ENCODE results near the gene GRID1.
"Not testable (repeated sequence)": the region's sequence is repeated elsewhere in the genome, so short reads cannot be mapped to it uniquely, and the experiment has no call there.

The GRID1 gene

DNA sequence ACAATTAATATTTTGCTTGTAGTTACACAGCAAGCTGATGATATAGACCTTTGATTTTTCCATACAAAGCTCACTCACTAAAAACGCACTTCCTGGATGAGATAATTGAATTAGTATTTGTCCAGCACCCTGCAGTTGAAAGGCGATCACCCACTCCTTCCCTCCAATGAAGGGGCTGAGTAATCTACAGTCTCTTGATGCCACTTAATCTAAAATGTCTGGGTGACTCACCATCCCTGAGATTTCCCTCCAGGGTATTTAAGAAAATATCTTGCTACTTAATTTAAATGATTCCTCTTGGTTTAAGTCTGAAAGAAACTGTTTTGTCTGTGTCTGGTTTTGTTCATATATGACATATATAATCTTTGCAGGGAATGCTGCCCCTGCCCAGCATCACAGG, 515.3 kb downstream of the GRID1 start:
- DNase-seq: no peak

DNA sequence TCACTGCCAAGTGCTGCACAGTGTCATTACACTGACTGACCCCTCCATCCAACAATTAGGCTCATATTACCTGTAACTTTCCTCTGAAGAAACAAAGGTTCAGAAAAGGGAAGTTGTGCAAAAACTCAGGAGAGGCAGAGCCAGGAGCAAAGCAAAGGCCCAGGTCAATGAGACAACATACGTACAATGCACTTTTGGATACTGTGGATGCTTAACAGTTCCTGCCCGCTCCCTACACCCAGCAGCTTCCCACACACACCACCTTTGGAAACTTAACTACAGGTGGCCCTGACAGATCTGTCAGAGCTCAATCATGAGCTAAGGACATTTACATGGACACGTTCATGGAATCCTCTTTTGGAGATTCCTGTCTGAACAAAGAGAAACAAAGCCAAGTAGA, 515.9 kb downstream of the GRID1 start:
- no peak for DNase-seq

DNA sequence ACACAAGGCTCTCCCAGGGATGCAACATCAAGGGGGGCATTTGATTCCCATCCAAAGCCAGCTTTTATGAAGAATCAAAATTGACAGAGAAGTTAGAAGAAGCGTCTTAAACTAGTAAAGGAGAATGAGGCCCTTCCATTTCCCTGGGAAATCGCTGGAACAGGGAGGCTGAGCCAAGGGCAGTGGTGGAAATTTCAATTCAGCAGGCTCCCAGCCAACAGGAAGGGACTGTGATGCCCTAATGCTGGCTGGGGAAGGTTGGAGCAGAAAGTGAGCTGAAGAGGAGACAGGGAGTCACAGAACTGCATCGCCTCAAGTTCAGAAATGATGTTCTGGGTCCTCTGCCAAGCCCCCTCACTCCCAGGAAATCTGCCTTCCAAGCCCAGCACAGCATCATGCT, 517.3 kb downstream of the GRID1 start:
- no peak for DNase-seq

DNA sequence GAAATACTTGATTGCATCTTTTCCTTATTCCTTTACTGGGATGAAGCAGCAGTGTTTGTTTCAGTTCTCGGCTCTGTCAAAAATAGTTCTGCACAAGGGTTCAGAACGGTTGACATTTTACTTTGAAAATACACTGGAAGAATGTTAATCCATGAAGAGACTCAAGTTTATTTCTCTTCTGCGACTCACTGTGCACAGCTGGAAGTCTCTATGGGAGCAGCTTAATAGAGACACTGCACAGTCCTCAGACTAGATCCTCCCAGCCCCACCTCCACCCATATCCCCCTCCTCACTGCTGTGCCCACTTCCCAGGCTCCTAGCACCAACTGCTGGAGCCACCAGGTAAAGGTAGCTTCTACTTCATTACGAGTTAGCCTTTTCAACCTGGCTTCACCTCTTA, 517.8 kb downstream of the GRID1 start:
- no peak for DNase-seq

DNA sequence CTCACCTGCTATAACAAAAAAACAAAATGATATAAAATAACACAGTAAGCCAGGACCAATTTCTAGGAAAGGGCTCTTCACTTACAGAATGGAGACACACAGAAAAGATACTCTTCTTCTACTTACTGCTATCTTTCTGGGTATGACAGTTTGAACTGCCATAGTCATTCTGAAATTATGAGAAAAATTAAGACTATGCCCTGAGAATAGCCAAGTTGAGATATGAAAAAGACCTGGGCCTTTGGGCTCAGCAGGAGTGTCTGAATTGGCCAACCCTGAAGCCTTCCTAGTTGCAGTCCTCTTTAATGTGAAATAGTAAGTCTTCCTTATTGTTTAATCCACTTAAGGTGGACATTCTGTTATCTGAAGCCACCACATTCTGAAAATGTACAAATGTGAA, 519.5 kb downstream of the GRID1 start:
- DNase-seq: no peak

DNA sequence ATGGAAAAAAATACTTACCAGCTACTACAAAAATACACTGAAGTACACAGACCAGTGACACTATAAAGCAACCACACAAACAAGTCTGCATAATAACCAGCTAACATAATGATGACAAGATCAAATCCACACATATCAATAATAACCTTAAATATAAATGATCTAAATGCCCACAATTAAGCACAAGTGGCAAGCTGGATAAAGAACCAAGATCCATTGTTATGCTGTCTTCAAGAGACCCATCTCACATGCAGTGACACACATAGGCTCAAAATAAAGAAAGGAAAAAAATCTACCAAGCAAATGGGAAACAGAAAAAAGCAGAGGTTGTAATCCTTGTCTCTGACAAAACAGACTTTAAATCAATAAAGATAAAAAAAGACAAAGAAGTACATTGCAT, 527.9 kb downstream of the GRID1 start:
- DNase-seq: not testable (repeated sequence)

DNA sequence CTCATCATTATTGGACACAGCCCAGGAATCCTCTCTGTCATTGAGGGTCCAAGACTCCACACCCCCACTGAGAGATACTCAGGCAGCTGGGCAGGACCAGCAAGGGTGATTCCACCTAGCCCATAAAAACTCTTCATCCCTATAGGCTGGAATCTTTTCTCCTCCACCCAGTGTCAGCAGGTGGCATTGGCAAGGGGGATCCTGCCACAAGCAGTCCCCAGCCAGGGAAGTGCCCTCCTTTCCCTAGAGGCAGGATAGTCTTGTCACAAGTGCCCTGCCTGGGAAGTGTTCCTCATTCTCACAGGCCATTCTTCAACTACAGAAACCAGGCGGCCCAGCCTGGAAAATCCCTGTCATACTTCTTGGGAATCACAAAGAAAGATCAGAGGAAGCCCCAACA, 533.6 kb downstream of the GRID1 start:
- no peak for DNase-seq

DNA sequence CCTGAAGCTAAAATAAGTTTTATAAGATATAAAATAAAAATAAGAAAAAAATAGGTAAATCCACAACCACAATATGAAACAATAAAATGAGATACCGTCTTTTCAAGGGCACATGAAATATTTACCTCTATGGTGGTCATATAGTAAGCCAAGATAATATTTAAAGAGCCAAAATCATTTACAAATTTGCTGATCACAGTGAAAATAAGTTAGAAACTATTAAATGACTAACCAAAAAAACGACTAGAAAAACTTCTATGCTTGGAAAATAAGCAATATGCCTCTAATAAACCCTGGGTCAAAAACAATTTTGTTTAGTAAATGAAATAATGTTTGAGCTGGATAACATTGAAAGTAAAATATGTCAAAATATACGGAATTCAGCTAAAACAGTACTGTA, 535.2 kb downstream of the GRID1 start:
- no peak for DNase-seq

DNA sequence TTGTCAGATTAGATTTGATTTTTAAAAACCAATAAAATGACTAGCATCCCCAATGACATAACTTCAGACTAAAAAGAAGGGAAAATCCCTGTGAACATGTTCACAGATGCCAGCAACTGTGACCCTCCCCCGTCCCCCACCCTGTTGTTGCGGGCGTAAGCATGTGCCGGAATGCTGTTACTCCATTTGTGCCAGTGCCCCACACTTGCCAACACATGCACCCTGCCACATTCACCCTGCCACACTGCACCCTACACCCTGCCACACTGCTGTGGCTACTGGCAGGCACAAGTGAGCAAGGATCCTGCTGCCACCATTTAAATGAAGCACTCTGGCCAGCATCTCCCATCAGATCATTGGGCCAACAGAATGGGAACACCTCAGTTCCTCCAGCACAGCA, 540.2 kb downstream of the GRID1 start:
- no peak for DNase-seq

DNA sequence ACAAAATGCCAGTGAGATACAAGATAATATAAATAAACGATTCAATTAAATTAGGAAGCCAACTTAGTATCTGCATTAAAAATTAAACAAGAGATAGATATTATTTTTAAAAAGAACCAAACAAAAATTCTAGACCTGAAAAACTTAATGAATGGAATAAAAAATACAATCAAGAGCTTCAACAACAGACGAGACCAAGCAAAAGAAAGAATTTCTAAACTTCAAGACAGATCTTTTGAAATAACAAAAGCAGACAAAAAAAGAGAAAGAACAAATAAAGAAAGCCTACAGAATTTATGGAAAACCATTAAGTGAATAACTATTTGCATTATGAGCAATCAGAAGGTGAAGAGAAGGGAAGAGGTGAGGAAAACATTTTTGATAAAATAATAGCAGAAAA, 555.2 kb downstream of the GRID1 start:
- DNase-seq: no peak

DNA sequence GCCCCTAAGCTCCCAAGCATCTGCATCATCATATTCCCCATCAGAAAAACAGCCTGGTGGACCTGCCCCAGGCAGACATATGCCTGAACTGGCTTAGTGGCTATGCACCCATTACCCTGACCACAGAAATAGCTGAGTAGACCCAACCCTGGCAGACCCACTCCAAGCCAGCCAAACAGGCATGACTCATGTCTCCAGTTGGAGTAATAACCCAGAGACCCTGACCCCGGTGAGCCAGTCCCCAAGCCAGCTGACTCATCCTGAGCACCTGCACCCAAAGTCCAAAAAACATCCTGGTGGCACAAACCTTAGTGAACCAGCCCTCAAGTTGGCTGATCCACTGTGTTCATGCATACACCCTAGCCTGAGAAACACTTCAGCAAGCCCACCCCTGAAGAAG, 555.9 kb downstream of the GRID1 start:
- DNase-seq: no peak

DNA sequence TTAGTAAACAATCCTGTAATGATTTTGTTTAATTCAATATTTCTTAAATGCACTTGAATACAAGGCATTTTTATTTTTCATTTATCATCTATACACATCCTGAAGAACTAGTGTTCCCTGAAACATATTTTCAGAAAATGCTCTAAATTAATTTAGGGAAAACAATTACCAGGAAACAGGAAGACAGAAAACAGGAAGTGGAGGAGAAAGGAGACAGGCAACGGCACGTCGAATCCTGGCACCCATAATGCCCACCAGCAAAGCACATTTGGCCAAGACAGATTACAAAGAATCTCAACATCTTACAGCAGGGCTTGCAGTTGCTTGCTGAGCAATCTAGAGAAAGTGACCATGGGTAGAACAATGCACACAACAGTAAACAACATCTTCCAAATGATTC, 571.1 kb downstream of the GRID1 start:
- no peak for DNase-seq

DNA sequence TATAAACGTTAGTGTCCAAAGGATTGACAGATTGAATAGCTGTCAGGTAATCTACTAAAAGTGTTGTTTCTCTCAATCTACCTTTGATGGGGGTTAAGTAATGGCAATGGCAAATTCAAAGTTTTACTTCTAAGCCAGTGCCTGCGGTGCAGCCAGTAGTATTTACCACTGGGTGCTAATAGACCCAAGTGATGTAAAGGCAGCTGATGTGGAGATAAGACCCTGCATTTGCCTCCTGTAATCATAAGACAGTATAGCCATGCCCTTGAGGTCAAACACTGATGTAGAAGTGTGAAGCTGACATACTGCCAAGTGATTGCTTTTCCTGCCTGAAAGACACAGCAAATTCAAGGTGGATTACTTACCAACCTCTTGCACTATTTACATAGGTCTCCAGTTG, 572.0 kb downstream of the GRID1 start:
- no peak for DNase-seq

DNA sequence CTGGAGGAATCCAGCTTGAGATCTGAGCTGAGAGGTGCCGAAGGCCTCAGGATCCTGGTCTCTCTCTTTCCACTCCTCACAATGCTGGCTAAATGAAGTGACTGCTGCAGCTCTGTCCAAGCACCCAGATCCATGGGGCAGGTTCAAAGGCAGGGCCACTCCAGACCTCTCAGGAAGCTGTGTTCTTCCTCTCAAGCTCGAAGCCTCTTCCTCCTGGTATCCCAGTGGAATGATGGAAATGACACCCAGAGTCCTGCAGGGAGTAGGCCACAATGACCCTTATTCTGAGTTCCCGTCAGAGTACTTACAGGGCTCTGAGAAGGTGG, 574.1 kb downstream of the GRID1 start:
- DNase-seq: no peak

DNA sequence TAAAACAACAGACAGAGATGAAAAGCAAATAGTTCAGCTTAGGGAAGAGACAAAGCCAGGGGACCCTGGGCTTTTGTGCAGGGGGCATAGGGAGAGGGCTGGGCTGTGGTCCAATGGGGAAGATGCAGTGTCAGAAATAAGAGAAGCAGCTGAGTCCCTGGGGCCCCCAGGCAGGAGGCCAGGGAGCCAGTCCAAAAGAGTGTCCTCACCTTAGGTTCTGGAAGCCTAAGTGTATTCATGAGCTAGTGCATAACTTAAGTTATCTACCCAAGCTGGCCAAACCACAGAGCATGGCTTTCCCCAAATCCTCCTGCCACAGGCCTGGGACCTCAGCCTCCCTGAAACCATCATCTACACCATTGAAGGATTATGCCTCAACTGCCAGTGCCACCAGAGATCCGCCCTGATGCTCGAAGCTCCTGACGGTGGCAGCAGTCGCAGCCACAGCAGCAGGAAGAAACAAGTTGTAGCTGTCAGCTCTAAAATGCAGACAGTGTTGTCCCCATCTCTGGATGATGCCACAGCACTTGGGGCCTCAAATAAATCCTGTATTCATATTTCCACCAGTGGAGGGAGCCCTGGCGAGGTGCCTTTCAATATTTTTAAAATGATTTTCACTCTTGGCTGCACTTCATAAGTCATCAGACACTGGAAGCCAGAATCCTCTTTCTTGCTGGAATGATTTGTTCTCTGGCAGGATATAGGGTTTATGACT, 574.6 kb downstream of the GRID1 start:
- DNase-seq: no peak

DNA sequence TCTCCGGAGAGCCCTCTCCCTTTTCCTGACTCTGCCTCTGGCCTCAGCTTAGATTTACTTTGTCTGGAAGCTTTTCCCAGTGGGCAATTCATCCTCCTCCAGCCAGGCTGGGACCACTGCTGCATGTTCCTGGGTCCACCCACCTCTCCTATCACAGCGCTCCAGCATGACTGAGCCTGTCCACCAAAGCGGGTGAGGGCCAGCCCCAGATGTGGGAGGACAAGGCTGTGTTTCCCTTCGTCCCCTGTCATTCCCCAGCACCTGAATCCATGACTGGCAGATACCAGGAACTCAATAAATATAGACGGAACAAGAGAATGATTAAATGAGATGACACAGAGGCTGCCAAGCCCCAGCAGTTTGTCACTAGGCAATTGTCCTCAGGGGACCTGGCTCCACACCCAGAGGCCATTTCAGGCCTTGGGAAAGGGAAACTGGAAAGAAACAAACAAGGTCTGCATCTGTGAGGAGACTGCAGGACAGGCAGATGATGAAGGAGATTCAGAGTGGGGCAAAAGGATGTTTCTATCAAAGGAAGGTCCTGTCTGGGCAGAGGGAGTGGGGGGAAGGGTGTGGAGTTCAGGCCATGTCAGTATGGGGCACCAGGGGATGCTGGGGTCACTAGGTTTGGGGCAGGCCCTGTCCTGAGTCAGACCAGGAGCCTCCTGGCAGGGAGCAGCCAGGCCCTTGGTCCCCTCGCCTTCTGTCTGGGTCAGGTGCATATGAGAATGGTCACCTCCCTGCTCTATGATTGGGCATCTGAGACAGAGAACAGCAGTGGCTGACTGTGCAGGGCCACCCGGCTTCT, 576.4 kb downstream of the GRID1 start:
- DNase-seq: no peak

DNA sequence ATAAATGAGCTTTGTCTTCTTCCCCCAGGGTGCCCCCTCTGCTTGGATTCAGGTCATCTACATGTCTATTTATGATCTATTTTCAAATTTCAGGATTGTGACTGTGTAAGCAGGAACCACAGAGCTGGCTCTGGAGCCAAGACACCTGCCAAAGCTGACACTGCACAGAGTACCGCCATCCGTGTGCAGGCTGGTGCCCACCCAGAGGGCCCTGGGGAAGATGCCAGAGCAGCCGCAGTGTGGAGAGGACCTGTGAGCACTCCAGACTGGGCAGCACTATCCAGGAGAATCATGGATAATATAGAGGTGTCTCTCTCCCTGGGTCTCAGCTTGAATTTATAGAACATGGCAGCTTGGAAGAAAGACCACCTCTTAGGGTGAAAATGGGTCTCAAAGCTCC, 577.5 kb downstream of the GRID1 start:
- DNase-seq: no peak

DNA sequence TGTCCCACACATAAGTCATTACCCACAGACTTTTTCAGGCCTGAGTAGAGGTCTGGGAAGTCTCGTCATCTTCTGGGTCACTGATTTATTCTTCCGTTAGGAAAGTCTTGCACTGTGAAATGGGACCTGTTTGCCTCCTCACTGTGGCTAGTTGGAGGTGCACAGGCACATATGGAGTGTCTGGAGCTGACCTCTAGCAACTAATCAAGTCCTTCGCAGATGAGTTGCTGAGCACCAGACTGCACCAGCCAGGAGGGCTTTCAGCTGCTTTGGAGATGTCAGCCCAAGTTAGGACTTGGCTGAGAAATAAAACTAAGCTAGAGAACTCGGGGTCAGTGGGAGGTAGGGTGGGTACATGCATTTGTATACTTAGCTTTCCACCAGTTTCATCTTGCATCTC, 578.0 kb downstream of the GRID1 start:
- DNase-seq: no peak

DNA sequence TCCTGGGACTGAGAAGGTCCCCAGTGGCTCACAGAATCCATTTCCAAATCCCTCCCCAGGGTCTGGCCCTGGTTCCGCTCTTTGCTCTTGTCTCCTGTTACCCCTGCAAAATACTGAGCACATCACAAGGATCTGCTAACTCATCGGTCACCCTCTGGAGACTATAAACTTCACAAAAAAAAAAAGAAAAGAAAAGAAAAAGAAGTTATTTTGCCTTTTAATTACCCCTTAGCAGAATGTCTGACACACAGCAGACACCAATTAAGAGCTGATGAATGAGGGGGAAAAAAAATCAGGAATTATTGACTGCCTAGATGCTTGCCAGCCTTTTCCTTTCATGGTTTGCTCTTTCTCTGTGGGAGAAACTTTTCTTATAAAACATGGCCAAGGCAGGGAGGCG, 578.7 kb downstream of the GRID1 start:
- no peak for DNase-seq

DNA sequence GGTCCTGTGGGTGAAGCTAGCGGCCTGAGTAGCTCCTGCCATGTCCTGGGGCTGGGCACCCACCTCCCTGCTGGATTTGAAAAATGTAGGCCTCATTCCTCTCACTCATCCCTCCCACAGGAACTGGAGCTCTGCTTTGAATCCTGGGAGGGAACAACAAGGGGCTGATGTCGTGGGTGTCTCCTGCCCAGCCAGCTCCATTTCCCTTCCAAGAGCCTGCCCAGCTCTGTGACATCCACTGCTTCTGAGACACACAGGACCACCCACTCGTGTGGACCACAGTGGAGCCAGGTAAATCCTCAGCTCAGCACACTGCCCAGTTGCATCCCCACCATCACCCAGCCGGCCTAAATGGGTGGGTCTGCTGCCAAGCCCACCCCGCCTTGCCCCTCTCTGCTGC, 579.2 kb downstream of the GRID1 start:
- no peak for DNase-seq

DNA sequence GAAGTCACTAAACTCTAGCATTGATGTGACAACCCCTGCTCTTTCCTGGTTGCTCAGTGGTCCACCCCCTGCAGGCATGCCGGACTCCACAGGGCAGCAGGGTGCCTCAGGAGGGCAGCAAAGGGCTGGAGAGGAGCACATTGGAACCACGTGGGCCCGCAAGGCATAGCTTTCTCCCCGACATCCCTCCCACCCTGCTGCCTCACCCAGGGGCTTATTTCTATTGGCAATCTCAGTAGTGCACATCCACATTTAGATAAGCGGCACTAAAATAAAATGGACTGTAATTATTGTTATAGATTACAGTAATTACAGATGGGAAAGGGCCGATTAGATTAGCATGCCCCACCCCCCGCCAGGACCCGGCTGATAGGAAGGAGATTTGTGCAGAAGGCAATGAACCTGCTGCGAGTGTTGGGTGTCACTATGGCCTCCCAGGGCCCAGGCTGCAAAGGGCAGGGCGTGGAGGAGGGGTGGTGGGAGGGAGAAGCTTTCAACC, 580.1 kb downstream of the GRID1 start:
- no peak for DNase-seq

DNA sequence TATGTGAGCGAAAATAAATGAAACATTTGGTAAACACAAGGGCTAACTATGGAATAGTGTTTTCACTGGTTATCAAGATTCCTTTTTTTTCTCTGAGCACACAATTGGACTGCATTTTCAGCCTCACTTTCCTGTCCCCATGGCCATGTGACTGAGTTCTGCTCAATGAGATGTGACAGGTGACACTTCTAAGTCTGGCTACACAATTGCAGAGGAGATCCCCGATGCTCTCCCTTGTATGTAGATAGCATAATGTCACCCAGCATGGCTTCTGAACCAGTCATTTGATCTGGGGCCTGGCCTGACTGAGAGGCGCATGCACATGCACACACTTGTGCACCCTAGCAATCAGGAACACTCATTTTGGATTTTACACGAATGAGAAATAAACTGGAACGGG, 581.8 kb downstream of the GRID1 start:
- no peak for DNase-seq

DNA sequence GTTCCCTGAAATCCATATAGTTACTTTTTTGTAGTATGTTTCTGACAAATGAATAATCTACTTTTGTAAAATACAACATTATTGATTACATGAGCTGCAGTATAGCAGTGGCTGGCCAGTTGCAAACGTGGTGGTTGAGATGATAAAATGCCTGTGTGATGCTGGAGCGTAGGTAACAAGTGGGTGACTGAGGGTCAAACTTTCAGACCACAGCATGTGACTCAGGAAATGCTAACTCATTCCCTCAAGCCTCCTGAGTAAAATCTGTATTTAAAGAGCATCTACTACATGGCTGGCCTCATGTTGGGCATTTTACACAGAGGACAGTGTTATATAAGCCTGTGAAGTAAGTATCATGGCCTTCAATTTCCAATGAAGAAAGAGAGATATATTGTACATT, 585.2 kb downstream of the GRID1 start:
- DNase-seq: no peak

DNA sequence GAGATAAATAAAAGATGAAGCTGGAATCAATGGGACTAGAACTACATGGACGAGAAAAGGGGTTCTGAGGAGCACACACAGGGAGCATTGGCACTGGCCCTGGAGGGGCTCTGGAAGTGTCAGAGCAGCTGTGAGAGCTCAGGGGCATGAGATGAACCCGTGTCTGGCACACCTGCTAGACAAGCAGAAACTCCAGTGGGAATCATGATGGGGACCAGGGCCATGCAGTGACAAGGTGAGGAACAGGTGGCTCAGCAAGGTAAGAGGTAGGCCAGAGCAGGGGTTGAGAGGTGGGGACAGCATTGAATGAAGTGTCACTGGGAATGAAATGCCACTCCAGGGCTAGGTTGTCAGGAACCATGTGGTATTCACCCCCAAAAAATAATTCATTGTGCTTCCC, 588.5 kb downstream of the GRID1 start:
- no peak for DNase-seq

DNA sequence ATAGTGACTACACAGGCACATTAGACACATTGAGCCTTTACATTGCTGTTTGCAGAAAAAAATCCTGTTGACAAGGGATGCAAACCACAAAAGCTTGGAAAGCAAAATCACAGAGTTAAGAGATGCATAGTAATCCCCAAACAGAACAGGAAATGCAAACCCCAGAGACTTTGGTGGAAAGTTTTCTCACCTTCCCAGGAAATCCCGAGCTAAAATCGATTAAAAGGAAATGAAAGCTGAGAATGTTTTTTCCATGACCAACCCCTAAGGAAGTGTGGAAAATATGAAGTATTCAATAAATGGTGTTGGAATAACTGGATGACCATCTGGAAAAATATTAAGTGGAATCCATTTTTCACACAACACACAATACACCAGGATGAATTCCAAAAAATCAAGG, 598.7 kb downstream of the GRID1 start:
- DNase-seq: no peak
